ENCODE results near the gene MMP28.
"Not testable (repeated sequence)": the region's sequence is repeated elsewhere in the genome, so short reads cannot be mapped to it uniquely, and the experiment has no call there.

MMP28 gene

DNA sequence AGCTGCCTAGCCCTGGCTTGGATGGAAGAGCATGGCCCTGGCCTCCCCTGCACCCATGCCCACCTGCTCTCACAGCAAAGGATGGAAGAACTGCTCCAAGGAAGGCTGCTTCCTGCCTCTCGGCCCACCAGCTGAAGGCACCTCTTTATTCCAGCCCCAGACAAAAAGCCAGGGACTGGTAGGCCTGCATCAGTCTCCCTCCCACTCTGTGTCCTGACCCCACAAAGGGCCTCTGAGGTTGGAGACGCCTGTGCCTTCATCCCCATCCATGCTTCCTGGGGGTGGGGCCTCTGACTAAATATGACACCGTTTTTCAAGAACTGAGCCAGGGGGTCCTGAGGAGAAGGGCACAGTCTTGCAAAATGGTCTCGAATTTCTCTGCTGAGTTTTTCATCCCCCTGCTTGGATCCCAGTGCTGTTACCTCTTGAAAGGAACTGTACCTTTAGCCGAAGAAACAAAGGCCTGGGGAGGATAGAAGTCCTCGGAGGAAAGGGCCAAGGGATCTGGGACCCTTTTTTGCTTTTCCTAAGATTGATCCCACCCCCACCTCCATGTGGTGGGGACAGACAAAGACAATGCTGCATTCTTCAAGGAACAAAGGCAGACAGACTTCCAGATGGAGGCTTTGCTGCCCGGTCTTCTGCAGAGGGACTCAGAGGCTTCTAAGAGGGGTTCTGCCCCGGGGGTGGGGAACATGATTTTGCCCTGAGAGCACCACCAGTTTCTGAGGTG lies 29.5 kb downstream of the MMP28 start:
- DNase-seq (ENCODE audit: low read depth), result no peak

DNA sequence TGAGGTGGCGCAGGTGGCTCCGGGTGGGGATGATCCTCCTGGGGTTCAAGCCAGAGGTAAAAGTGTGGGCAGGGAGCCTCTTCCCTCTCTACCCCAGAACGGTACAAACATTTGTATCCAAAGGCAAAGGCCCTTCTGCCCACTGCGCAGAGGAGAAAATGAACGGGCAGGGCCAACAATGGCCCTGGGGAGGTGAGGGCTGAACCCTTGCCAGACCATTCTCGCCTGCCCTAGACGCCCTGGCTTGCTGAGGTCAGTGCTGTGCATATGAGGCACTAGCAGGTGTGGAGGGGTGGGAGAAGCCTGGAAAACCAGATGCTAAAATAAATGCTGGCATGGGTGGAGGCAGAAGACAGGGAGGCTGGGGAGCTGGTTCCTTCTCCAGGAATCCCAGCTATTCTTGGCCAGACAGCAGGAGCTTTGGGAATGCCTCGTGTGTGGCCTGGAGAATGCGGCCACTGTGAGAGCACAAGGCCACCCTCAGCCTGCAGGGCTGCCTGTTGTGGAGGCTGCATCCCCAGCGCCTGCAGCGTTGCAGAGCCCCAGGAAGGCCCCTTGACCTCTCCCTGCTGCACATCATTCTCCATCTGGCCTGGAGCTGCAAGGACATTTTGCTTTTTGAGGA lies 30.2 kb downstream of the MMP28 start:
- DNase-seq (ENCODE audit: low read depth), result no peak

DNA sequence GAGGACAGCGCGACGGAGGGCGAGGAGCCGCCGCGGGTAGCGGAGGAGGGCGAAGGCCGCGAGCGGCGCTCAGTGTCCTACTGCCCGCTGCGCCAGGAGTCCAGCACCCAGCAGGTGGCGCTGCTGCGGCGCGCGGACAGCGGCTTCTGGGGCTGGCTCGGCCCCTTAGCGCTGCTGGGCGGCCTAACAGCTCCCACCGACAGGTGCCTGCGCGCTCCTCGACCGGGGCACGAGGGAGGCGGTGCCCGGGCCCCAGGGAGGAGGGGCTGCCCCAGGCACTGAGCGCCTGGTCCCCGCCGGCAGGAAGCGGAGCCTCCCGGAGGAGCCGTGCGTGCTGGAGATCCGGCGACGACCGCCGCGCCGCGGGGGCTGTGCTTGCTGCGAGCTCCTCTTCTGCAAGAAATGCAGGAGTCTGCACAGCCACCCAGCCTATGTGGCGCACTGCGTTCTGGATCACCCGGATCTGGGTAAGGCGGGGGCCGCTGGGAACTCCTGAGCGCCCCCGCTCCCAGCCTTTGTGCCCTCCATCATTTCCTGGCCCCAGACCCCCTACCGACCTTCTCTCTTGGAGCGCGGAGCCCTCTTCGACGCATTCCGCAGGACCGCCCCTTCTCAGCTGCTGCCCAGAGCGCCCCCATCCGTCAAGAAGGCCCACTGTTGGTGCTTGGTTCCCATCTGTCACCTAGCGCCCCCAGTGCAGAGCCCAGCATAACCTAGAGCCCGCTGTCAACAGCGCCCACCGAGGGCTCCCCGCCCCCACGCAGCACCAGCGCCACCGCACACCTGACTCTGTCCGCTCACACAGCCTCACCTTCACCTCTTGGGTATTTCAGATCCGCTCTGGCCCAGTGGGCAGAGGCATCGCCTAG lies 31.1 kb downstream of the MMP28 start:
- DNase-seq (ENCODE audit: low read depth), result peak; percentile 67

DNA sequence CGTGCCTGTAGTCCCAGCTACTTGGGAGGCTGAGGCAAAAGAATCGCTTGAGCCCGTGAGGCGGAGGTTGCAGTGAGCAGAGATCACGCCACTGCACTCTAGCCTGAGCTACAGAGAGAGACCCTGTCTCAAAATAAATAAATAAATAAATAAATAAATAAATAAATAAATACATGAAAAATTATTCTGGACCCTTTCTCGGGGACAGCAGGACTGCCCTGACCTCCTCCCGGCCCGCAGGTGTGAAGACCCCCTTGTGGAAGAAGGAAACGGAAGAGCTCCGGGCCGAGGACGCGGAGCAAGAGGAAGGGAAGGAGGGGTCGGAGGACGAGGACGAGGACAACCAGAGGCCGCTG lies 31.7 kb downstream of the MMP28 start:
- DNase-seq (ENCODE audit: low read depth), result no peak

DNA sequence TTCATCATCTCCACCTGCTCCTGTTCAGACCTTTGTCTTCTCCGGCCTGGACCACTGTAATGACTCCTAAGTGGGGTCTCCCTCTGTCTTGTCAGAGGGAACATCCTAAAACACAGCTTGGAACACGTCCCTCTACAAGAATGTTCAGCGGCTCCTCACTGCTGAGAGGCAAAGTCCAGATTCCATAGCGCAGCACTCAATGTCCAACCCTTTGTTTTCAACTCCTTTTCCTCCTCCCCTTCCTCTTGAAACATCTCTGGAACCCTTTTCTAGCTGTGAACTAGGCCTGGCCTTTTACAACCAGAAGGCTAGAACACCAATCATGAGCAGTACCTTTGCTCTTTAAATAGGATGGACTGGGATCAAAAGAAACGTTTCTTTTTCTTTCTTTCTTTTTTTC lies 33.8 kb downstream of the MMP28 start:
- no peak for DNase-seq (ENCODE audit: low read depth)

DNA sequence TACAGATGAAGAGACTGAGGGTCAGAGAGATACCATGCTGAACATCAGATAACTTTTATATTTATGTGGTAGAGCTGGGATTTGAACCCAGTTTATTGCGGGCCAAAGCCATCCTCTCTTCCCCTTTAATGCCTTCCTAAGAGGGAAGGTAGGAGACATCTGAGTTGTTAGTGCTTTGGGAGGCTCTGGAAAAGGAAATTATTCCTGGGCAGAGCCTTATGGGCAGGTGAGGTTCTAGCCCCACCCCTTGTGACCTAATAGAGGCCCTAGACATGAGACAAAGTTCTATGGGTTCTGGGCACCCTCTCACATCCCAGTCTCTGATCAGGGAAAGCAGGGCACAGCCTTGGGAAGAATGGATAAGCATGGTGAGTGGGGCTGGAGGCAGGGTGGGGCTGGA lies 34.9 kb downstream of the MMP28 start, which contains the start of gene C17orf50:
Gene C17orf50, plus strand, starts transcription at position 301 of the 400 bp plus-strand sequence. Its CDS starts 55 bp downstream, at position 356.
- DNase-seq (ENCODE audit: low read depth), result no peak

DNA sequence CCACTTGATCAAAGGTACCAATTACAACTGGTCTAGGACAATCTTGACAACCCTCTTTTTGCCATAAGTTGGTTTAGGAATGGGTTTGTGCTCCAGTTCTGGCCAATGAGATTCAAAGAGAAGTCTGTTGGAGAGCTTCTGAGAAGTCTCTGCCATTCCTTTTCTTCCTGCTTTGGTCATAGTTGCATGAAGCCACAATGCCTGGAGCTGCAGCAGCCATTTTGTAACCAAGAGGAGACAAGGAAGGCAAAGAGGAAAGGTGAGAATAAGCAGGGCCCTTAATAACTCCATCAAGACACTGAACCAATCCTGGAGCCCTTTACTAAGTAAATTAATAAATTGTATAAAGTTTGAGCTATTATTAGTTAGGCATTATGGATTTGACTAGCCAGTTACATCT lies 38.2 kb downstream of the MMP28 start:
- no peak for DNase-seq (ENCODE audit: low read depth)

DNA sequence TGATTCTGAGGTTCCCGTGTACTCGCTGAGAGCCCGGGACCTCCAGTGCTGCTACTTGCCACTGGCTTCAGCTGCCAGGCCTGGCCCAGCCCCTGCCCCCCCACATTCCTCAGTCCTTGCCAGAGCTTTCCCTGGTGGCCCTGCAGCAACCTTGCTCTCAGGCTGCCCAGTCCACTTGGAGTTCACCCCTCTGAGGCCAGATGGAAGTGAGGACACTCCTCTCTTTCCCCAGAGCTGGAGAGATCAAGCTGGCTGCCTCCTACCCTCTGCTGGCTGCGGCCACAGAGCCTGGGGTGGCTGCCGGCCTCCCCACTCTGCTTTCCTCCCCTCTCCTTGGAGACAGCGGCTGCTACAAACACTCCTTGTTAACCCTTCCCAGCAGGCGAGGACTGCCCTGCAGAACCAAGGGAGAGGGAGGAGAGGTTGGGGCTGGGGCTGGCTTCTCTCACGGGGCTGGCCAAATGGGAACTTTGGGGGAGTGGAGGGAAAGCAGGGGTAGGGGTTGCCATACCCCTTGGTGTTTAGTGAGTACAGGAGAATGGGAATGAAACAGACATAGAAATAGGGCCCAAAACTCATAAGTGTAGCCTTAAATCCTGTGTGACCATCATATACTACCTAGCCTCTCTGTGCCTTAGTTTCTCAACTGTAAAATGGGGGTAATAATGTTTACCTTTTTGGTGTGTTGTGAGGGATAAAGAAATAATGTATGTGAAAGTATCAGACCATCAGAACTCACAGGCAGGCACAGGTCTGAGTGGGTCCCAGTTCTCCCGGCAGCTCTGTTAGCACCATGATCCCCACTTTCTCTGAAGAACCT lies 42.3 kb downstream of the MMP28 start, which contains the start of gene GAS2L2:
Gene GAS2L2, minus strand, starts transcription at position 295 of the 820 bp plus-strand sequence. CDS start 389 bp downstream, outside the sequence.
- no peak for DNase-seq (ENCODE audit: low read depth)

DNA sequence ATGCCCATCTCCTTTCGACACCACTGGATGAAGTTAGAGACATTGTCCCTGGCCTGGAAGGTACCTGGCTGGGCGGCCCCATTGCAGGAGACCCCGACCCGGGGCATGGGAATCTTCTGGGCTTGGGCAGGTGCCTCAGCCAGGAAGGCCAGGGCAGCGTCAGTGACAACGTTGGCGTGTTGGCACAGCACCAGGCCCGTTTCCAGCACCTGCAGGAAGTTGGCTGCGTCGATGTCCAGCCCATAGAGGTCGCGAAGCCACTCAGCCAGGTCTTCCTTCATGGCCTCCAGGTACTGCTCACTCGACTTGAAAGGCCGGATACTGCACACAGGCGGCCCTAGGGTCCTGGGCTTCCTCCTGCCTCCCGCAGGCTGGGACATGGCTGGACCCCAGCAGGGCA lies 43.0 kb downstream of the MMP28 start:
- no peak for DNase-seq (ENCODE audit: low read depth)

DNA sequence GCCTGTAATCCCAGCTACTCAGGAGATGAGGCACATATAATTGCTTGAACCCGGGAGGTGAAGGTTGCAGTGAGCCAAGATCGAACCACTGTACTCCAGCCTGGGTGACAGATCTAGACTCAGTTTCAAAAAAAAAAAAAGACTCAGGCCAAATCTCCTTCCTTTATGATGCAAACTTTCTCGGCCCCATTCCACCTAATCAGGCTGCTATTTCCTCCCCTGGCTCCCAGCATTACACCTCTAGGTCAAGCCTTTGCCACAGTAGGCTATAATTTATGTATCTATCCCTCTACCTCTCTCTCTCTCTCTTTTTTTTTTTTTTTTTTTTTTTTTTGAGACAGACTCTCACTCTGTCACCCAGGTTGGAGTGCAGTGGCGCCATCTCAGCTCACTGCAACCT lies 43.9 kb downstream of the MMP28 start:
- not testable (repeated sequence) for DNase-seq (ENCODE audit: low read depth)

DNA sequence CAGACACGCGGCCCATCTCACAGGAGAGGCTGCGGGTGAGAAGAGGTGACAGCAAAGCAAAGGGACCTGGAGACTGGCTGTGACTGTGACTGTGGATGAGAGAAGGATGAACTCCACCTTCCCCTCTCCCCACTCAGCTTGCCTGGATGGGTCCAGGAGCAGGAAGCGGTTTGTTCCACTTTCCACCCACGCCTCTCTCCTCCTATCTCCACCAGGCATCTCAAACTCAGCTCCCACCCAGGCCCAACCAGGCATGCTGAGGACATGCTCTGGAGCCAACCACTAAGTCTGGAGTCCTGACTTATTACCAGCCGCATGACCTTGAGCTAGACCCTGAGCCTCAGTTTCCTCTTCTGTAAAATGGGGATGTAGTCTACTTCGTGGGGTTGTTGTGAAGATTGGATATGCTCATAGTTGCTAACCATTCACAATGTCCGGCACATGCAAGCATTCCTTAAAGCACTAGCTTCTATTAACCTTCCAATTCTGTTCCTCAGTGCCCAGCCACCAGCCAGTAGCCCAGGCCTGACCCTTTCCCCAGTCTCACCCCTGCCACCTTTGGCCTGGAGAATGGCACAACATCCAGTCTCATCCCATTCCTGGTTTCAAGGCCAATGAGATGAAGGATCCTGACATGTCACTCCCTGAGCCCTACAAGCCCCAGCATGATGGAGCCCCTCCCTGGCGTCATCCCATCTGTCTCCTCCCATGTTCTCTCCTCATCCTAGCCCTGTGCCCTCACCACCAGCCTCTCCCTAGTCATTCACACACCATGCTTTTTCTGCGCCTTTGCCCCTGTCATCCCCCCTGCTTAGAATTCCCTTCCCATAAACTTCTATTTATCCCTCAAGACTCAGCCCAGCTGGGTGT lies 44.7 kb downstream of the MMP28 start:
- no peak for DNase-seq (ENCODE audit: low read depth)

DNA sequence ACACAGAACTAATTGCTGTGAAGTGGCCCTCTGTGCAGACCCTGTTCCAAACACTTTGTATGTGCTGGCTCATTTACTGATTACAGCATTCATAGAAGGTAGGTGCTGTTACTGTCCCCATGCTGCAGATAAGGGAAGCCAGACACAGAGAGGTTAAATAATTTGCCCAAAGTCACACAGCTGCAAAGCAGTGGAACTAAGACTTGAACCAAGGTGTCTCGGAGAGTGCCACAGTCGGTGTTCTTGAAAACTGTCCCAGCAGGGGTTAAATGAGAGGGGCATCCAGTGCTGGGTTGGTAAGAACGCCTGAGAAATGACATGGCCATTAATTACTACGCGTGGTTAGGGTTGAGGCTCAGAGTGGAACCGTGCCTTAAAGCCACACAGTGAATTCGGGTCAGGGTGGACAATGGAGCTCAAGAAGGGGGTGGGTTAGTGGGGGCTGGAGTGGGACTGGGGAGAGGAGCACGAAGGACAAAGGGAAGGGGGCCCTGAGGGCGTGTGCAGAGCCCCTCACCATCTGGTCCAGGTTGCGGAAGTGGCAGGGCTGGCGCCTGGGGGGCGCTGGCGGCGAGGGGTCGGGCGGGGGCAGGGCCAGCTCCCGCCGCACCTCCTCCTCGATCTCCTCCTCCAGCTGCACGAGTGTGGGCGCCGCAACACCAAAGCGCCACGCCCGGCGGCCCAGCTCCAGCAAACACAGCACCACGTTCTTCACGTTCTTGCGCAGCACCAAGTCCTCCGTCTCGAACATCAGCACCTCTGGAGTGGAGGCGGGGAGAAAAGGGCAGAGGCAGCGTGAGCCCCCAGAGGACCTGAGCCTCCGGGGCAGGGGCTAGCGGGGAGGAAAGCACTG lies 45.7 kb downstream of the MMP28 start:
- DNase-seq (ENCODE audit: low read depth), result no peak

DNA sequence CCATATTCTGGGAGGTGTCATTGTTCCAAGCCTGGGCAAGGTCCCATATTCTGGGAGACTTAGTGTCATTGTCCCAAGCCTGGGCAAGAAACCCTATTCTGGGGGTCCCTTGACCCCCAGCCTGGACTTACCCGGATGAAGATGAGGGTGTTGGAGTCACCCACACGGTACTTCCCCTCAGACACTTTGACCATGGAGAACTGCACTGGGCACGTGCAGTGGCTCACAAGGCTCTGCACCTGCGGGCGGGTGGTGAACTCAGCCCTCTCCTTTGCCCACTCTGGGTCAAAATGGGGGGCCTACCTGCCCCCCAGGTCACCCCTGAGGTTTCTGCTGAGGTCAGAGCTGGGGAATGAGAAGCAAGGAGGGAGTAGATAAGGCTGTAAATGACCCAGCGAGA lies 46.5 kb downstream of the MMP28 start:
- no peak for DNase-seq (ENCODE audit: low read depth)

DNA sequence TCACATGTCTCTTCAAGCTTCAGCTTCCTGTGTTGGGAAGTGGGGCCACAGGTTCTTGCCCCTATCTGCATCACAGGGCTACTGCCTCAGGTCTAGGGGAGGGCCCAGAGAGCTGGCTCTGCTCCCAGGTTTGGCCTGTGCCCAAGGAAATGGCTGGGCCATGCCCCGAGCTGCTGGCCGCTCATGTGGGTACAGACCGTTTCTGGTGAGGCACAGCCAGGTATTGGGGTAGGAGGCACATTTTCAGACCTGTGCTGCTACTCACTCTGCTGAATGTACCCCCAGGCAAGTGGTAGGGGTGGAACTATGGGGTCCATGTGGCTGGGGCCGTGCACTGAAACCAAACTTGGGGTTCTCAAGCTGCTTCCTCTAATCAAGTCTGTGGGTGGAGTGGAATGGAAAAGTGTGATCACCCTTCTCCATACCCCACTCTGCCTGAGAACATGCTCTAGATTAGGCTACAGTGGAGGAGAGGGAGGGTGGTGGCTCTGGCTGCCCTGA lies 47.0 kb downstream of the MMP28 start:
- DNase-seq (ENCODE audit: low read depth), result no peak

DNA sequence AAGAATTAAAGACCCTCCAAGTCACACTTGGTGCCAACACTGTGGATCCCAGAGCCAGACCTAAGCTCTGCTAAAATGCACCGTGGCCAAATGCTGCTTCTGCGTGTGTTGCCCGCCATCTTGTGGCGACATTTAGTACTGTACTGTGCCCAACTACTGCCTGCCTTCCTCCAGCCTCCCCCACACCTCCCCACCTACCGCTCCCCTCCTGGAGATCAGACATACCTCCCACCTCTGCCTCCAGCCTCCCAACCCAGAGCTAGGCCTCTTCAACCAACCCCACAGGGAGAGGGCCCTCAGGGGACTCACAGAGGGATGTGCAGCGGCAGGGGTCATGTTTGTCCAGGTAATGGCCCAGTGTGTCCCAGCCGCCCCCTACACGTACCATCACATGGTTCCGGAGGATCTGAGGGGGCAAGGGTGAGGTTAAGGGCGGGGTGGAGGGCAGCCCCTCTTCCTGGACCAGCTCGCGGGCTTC lies 47.9 kb downstream of the MMP28 start:
- DNase-seq (ENCODE audit: low read depth), result peak; percentile 75

DNA sequence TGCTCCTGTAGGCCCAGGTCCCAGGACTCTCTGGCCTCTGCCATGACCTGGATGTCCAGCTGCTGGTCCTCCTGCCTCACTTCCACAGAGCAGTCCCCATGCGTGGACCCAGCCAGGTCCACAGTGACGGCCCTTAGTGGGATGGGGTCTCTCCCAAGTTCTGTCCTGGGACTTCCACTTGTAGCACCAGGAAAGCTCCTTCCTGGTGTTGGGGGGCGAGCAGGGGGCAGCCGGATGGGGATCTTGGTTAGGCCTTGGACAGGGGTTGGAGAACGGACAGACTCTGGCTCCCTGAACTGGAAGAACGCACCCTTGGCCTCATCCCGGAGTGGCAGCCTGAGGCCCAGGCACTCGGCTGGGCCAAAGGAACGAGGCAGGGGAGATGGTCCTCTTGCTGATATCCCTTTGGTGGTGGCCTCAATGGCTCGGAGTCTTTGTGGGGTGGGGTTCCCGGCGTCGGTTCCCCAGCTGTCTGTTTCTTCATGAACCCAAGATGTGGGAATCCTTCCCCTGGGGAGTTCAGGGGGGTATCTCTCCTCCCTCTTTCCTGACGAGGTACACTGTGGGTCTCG lies 49.6 kb downstream of the MMP28 start:
- no peak for DNase-seq (ENCODE audit: low read depth)

DNA sequence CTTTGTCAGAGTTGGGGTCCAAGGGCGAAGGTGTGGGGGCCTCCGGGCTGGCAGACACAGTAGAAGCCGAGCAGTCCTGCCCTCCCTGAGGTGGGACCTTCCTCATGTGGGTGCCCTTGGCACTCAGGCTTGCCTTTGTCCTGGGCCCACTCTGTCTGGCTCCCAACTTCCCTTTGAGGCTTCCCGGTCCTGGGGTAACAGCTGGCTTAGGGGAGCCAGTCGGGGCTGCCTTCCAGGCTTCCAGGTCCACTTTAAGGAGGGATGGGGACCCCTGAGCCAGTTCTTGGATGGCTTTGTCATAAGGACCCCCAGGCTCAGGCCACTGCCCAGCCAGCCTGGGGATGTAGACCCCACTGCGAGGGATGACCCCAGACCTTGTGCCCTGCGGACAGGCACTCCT lies 50.2 kb downstream of the MMP28 start:
- no peak for DNase-seq (ENCODE audit: low read depth)

DNA sequence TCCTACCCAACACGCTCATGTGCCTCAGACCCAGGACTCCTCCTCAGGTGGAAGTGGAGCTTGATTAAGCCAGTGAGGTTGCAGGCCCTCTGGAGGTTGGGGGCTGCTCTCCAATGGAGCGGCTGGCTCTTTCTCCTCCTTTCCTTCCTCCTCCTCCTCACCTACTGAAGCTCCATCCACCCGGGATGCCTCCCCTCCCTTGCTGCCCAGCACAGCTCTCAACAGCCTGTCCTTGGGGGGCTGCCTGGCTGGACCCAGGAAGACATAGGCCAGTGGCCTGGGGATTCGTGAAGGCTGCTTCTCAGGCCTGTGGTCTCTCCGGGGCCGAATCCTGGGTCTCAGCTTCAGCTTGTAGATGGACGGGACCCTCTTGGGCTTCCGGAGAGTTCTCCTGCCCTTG lies 50.6 kb downstream of the MMP28 start:
- no peak for DNase-seq (ENCODE audit: low read depth)

DNA sequence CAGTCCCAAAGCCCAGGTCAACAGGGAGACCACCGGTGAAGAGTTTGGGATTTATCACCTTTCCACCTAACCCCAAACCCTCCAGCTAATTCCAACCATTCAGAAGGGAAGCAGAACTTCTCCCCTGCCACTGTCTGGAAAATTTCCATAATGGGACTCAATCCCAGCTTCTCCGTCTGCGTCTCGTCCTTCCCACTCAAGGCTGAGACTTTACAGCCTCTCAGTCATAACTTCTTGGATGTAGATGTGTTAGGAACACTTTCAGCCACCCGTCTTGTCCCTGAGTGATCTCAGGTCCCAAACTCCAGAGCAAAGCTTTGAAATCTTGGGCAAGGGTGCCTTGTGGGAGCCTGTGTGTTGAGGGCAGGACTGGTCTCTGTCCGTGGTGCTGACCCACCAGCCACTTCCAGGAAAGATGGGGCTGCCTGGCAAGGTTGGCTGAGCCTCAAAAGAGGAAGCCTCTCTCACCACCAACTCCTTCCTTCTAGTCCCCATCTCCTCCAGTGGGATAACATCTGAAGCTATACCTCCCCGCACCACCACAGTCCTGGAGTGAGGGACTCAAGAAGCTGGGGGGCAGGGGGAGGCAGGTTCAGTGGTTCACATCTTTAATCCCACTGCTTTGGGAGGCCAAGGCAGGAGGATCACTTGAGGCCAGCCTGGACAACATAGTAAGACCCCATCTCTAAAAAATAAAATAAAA lies 51.7 kb downstream of the MMP28 start:
- peak; percentile 13 for DNase-seq (ENCODE audit: low read depth)

Measured in fibroblast of the conjunctiva (primary cell).